ENCODE data around the gene SLC25A42.

GRCh38 chr19:19079571-19079970 is 15.8 kb downstream of the SLC25A42 start:
- TF ChIP-seq SP2 (CRISPR knock-in tag; IDR thresholded peaks at IDR 0.05) (no peak), POLR2AphosphoS5 (IDR thresholded peaks at IDR 0.05; ENCODE audit: low read depth, low read length) (no peak), ETV5 (CRISPR knock-in tag; IDR thresholded peaks at IDR 0.05; ENCODE audit: borderline replicate concordance) (no peak), TAF1 (CRISPR knock-in tag; IDR thresholded peaks at IDR 0.05) (no peak), RBFOX2 (IDR thresholded peaks at IDR 0.05; ENCODE audit: low read depth, low read length) (no peak), CTCF (CRISPR knock-in tag; IDR thresholded peaks at IDR 0.05) (no peak), ZBTB10 (CRISPR knock-in tag; IDR thresholded peaks at IDR 0.05; ENCODE audit: borderline replicate concordance) (no peak), GABPB1 (CRISPR knock-in tag; IDR thresholded peaks at IDR 0.05) (no peak), CBX2 (IDR thresholded peaks at IDR 0.05; ENCODE audit: low read depth, low read length) (no peak), CBX2 (CRISPR knock-in tag; IDR thresholded peaks at IDR 0.05; ENCODE audit: low read depth) (no peak), ZBTB46 (CRISPR knock-in tag; IDR thresholded peaks at IDR 0.05; ENCODE audit: borderline replicate concordance) (no peak), ZNF691 (CRISPR knock-in tag; IDR thresholded peaks at IDR 0.05; ENCODE audit: borderline replicate concordance, low read depth) (no peak), CBFB (CRISPR knock-in tag; IDR thresholded peaks at IDR 0.05) (no peak), ZNF24 (IDR thresholded peaks at IDR 0.05) (no peak)

Measured in HepG2 (cell line).